ENCODE data around the gene TOR1AIP2.
"Not testable (repeated sequence)": the region's sequence is repeated elsewhere in the genome, so short reads cannot be mapped to it uniquely, and the experiment has no call there.

Gene TOR1AIP2

DNA sequence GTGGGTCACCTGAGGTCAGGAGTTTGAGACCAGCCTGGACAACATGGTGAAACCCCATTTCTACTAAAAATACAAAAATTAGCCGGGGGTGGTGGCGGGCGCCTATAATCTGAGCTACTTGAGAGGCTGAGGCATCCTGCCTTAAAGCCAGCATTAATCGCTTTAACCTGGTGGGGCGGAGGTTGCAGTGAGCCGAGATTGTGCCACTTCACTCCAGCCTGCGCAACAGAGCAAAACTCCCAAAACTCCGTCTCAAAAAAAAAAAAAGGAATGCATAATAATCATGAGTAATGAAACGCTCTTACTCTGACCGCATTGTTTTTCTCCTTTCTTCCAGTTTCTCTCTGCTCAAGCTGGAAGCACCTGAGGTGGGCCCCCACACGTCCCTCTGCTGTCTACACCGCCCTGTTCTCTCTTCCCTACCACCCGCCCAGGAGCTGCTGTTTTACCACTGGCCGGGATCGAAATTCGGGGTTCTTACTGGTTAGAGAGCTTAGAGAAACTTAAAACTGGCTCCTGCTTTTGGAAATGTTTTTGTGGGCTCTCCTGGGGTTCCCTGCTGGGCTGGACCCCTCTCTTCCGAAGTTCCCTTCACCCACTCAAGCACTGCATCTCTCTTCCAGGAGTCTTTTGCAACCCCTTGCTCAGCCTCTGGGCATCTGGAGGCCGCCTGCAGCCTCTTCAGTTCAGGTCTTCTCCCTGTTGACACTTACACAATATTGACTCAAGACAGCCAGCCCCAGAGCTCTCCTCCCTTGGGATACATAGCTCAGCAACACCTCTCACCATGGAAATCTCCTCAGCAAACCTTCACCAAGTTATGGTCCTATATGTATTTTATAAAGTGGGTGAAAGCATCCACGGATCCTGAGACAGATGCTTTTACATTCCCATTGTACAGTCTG, 72.1 kb downstream of the TOR1AIP2 start:
- no peak for DNase-seq

DNA sequence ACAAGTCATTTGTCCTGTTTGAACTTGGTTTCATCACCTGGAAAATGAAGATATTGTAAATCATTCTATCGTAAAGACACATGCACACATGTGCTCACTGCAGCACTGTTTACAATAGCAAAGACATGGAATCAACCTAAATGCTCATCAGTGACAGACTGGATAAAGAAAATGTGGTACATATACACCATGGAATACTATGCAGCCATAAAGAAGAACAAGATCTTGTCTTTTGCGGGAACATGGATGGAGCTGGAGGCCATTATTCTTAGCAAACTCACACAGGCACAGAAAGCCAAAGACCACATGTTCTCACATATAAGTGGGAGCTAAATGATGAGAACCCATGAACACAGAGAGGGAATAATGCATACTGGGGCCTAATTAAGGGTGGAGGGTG, 73.2 kb downstream of the TOR1AIP2 start:
- not testable (repeated sequence) for DNase-seq

GRCh38 chr1:179803918-179804317, 73.7 kb downstream of the TOR1AIP2 start:
- no peak for DNase-seq

DNA sequence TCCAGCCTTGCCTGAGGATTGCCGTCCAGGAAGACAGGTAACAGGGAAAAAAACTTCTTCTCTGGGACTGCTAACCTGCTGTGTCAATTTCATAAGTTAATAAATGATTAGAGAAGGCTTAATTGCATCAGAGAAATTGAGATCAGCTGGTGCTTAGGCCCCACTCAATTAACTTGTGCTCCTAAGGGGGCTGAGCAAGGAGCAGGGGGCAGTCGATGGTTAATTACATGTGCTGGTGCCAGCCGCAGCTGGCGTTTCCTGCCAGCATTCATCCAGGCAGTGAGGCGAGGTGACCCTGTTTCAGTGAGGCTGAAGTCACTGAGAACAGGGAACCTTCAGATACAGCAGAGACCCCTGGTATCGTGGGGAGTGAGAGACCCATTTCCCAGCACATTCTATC, 74.5 kb downstream of the TOR1AIP2 start:
- no peak for DNase-seq

DNA sequence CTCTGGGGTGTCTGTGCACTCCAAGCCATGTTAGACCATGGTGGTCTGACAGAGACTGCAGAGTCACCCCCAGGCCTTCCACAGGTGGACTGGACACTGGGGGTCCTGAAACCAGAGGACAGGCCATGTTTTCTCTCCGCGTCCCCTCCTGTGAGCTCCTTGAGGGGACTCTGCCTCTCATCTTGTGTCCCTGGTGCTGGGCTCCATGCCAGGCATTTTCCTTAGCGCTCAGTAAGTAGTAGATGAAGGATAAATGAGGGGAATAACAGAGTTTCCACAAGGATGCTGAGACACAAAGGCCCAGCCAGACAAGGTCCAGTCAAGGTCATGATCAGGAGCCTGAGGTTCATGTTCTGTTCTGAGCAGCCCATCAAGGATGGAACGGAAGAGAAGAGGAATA, 77.1 kb downstream of the TOR1AIP2 start:
- no peak for DNase-seq

DNA sequence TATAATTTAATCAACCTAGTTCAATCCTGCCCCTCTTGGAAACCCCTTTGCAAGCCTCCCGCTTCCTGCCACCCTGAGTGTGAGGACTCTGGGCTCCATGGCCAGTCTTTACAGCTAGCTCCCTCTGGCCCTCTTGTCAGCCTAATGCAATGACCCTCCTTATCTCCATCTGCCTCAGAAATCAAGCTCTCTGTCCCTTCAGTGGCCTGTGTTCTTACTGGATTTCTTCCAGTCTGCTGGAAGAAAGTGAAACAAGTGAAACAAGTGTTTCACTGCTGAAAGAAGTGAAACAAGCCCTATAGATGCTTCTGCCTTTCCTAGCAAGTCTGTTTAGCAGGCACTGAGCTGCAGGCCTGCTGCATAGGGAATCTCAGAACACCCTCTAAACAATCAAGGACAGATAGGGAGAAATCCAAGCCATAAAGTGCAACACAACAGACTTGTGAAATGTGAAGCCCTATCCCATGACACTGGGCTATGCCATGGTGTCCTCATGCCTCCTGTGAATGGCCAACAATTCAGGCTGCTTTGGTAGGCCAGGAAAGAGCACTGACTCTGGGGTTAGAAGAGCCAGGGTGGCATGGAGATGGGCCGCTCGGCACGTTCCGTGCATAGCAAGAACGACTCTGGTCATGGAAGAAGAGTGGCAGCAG, 78.6 kb downstream of the TOR1AIP2 start:
- DNase-seq = no peak

DNA sequence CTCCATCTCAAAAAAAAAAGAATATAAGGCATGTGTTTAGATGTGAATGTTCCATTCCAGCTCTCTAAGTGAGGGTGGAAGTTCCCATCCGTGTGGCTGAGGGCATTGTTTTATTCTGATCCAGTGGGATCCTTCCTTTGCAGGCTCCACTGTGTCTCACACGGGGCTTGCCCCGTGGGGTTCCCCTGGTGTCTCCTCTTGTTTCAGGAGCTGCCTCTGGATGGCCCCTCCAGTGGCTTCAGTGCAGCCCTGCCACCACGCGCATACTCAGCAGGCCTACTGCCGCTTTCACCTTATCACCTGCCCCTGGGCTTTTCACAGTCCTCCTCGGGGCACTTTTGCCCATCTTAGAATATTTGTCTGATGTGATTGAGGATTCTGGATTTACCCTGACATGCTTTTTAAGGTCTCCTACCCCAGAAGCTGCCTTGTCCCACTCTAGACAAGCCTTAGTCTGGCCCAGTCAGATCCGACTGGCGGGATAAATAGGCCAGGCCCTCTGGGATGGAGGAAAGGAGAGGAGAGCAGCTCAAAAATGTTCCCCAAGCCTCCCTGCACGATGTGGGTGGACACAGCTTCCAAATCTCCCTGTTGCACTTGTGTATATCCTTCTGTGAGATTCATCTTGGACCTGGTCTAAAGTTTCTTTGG, 79.3 kb downstream of the TOR1AIP2 start:
- DNase-seq = no peak

DNA sequence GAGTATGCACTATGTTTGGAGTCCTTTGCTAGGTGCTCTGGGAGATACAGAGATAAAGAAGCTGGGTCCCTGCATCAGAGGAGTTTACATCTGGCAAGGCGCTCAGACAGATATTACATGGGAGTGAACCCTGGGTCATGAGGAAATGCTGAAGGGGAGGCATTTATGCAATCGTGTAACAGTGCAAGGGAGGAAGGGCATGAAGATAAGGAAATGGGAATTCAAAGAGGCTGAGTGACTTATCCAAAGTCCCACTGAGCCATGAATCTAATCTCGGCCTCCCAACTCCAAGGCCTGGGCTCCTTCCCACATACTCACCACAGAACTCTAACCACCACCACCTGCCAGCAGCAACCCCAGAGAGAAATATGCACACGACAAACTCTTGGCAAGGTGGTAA, 82.9 kb downstream of the TOR1AIP2 start:
- no peak for DNase-seq

- no peak for DNase-seq
Measured at GRCh38 chr1:179794146-179794545, 83.5 kb downstream of the TOR1AIP2 start.

DNA sequence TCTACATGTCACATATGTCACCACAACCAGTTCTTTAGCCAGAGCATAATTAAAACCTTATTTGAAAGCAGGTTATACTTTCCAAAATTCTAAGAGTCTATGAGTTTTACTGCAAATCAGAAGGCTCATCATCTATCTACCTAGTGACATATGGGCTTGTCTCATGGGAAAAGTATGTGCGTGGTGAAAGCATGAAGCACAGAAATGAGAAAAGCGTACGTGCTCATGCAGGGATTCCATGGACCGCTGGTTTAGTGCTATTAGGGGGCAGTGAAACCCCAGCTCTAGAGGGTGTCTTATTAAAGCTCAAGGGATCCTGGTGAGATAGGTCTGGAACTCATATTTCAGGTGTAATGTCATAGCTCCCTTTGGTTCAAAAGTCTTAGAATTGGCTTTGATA, 84.3 kb downstream of the TOR1AIP2 start:
- no peak for DNase-seq

Measured in activated CD8-positive, alpha-beta memory T cell treated with anti-CD3 and anti-CD28 coated beads for 24 hours (primary cell).